Erythroblast (primary cell): ENCODE data around the gene KCNMA1.

Experiments used
- GATA1 ChIP-seq: IDR thresholded peaks from 2 replicates; pipeline ENCODE4 v1.6.1; 2011; ENCODE audit warnings: low read depth, mild to moderate bottlenecking, control low read depth, low read length, moderate library complexity
- POLR2A ChIP-seq: IDR thresholded peaks from 2 replicates; pipeline ENCODE4 v1.6.1; 2011; ENCODE audit warnings: mild to moderate bottlenecking, low read length

GRCh38 chr10:76993213-76993612 lies 644.4 kb downstream of the KCNMA1 start:
- TF ChIP-seq POLR2A (no peak), GATA1 (no peak)
